Measurements from ENCODE around the gene NUAK2.

The NUAK2 gene

DNA sequence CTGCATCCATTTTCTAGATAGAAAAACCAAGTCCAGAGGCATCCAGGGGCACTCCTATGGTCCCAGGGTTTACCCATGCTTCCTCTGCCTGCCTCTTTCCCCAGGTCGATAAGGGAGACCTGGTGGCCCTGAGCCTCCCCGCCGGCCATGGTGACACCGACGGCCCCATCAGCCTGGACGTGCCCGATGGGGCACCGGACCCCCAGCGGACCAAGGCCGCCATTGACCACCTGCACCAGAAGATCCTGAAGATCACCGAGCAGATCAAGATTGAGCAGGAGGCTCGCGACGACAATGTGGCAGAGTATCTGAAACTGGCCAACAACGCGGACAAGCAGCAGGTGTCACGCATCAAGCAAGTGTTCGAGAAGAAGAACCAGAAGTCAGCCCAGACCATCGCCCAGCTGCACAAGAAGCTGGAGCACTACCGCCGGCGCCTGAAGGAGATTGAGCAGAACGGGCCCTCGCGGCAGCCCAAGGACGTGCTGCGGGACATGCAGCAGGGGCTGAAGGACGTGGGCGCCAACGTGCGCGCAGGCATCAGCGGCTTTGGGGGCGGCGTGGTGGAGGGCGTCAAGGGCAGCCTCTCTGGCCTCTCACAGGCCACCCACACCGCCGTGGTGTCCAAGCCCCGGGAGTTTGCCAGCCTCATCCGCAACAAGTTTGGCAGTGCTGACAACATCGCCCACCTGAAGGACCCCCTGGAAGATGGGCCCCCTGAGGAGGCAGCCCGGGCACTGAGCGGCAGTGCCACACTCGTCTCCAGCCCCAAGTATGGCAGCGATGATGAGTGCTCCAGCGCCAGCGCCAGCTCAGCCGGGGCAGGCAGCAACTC, 52.5 kb downstream of the NUAK2 start:
- H3K4me3 ChIP-seq (ENCODE audit: low read length in 2 of 2), result no peak overlapping the region
- DNase-seq (ENCODE audit: low spot score), result no peak
- peak overlapping the region; percentile 77 for H3K23ac ChIP-seq (ENCODE audit: low read depth, low read length, poor library complexity)
- peaks cover 0 to 2% of the 10 kb centered on the region in 2 donors for H3K9me3 ChIP-seq (replicated peaks in 1 of 2; ENCODE audit: control insufficient read depth in 2 of 2, insufficient read depth in 1 of 2, low read depth in 1 of 2, low read length in 2 of 2)
- peaks cover 17 to 36% of the 10 kb centered on the region in 2 donors for H3K4me1 ChIP-seq (ENCODE audit: control insufficient read depth in 2 of 2, insufficient read depth in 1 of 2, low read depth in 1 of 2, low read length in 2 of 2)
- no peak overlapping the region for H3K27ac ChIP-seq (replicated peaks; ENCODE audit: low read length)
- WGBS, 2 donors (ENCODE audit: extremely low coverage in 2 of 2, insufficient read length in 2 of 2, insufficient replicate concordance in 1 of 2), result no CpG with 5 or more reads among the region's 48 CpGs
- H2BK5ac ChIP-seq (ENCODE audit: low read length), result no peak overlapping the region
- H2BK120ac ChIP-seq (ENCODE audit: low read depth, low read length), result no peak overlapping the region
- H3K14ac ChIP-seq (ENCODE audit: low read length), result peak overlapping the region; percentile 17
- no peaks in the 10 kb centered on the region for H3K27me3 ChIP-seq (ENCODE audit: control insufficient read depth in 3 of 3, insufficient read depth in 3 of 3, low read depth in 1 of 3, low read length in 3 of 3)
- H4K91ac ChIP-seq (ENCODE audit: low read depth, low read length, poor library complexity), result no peak overlapping the region
- no peak overlapping the region for H3K4ac ChIP-seq (ENCODE audit: low read length)
- peak overlapping the region; percentile 40 for H3K9ac ChIP-seq (ENCODE audit: low read depth, low read length, poor library complexity)
- H2BK12ac ChIP-seq (ENCODE audit: low read length), result peak overlapping the region; percentile 34
- H3K36me3 ChIP-seq (replicated peaks in 1 of 2; ENCODE audit: control insufficient read depth in 2 of 2, insufficient read depth in 2 of 2, low read length in 2 of 2), result peaks cover 7% of the 10 kb centered on the region in 2 donors
- no peak overlapping the region for H4K8ac ChIP-seq (ENCODE audit: low read depth, low read length)
- no peak overlapping the region for H3K4me2 ChIP-seq (ENCODE audit: insufficient read depth, low read length, poor library complexity, severe bottlenecking)
- no peak overlapping the region for H2BK15ac ChIP-seq (ENCODE audit: low read length)
- peaks cover 1% of the 10 kb centered on the region for H3K79me1 ChIP-seq (ENCODE audit: low read depth, low read length)
- H2AFZ ChIP-seq (ENCODE audit: low read length), result no peak overlapping the region
- peak overlapping the region; percentile 74 for H3K18ac ChIP-seq (ENCODE audit: low read length)
- H2AK5ac ChIP-seq (ENCODE audit: low read depth, low read length), result no peak overlapping the region

DNA sequence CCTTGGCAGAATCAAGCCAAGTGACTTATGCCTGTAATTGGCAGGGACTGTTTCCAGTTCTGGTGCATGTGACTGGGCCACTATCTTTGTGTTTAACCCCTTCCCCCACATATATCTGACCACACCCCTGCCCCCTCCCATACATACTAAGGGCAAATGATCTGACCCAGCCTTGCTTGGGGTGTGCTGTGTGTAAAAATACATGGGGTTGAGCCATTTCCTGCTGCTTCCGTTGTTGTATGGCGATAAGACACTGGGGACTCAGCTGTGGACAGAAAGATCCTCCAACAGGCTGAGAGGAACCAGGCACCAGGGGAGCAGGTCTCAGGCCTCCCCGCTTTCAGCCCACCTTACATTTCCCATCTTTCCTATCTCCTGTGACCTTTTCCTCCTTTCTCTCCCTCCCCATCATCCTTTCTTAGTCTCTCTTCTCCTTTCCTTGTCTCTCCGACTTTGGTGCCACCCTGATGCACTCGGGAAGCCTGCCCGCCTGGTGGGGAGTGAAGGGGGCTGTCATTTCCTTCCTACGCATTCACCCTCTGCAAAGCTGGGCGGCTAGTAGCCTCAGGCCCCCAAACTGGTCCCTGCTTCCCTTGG, 54.1 kb downstream of the NUAK2 start:
- no peaks in the 10 kb centered on the region for H3K27me3 ChIP-seq (ENCODE audit: control insufficient read depth in 3 of 3, insufficient read depth in 3 of 3, low read depth in 1 of 3, low read length in 3 of 3)
- no peak overlapping the region for H3K4me2 ChIP-seq (ENCODE audit: insufficient read depth, low read length, poor library complexity, severe bottlenecking)
- no peak overlapping the region for H3K4ac ChIP-seq (ENCODE audit: low read length)
- no peak overlapping the region for H3K9ac ChIP-seq (ENCODE audit: low read depth, low read length, poor library complexity)
- peaks cover 6 to 27% of the 10 kb centered on the region in 2 donors for H3K4me1 ChIP-seq (ENCODE audit: control insufficient read depth in 2 of 2, insufficient read depth in 1 of 2, low read depth in 1 of 2, low read length in 2 of 2)
- peak overlapping the region; percentile 46 for H4K91ac ChIP-seq (ENCODE audit: low read depth, low read length, poor library complexity)
- peak overlapping the region; percentile 77 for H3K18ac ChIP-seq (ENCODE audit: low read length)
- no peak overlapping the region for H2AK5ac ChIP-seq (ENCODE audit: low read depth, low read length)
- H2BK12ac ChIP-seq (ENCODE audit: low read length), result no peak overlapping the region
- H3K27ac ChIP-seq (replicated peaks; ENCODE audit: low read length), result no peak overlapping the region
- H3K4me3 ChIP-seq (ENCODE audit: low read length in 2 of 2), result no peak overlapping the region
- WGBS, 2 donors (ENCODE audit: extremely low coverage in 2 of 2, insufficient read length in 2 of 2, insufficient replicate concordance in 1 of 2), result no CpG with 5 or more reads among the region's 8 CpGs
- peak overlapping the region; percentile 72 for H2BK120ac ChIP-seq (ENCODE audit: low read depth, low read length)
- peak overlapping the region; percentile 27 for H2BK15ac ChIP-seq (ENCODE audit: low read length)
- H3K36me3 ChIP-seq (replicated peaks in 1 of 2; ENCODE audit: control insufficient read depth in 2 of 2, insufficient read depth in 2 of 2, low read length in 2 of 2), result peaks cover 7% of the 10 kb centered on the region in 2 donors
- H3K14ac ChIP-seq (ENCODE audit: low read length), result no peak overlapping the region
- peaks cover 1% of the 10 kb centered on the region for H3K79me1 ChIP-seq (ENCODE audit: low read depth, low read length)
- peaks cover 0 to 2% of the 10 kb centered on the region in 2 donors for H3K9me3 ChIP-seq (replicated peaks in 1 of 2; ENCODE audit: control insufficient read depth in 2 of 2, insufficient read depth in 1 of 2, low read depth in 1 of 2, low read length in 2 of 2)
- peak overlapping the region; percentile 10 for H2BK5ac ChIP-seq (ENCODE audit: low read length)
- H3K23ac ChIP-seq (ENCODE audit: low read depth, low read length, poor library complexity), result no peak overlapping the region
- no peak overlapping the region for H4K8ac ChIP-seq (ENCODE audit: low read depth, low read length)
- no peak for DNase-seq (ENCODE audit: low spot score)
- H2AFZ ChIP-seq (ENCODE audit: low read length), result no peak overlapping the region

DNA sequence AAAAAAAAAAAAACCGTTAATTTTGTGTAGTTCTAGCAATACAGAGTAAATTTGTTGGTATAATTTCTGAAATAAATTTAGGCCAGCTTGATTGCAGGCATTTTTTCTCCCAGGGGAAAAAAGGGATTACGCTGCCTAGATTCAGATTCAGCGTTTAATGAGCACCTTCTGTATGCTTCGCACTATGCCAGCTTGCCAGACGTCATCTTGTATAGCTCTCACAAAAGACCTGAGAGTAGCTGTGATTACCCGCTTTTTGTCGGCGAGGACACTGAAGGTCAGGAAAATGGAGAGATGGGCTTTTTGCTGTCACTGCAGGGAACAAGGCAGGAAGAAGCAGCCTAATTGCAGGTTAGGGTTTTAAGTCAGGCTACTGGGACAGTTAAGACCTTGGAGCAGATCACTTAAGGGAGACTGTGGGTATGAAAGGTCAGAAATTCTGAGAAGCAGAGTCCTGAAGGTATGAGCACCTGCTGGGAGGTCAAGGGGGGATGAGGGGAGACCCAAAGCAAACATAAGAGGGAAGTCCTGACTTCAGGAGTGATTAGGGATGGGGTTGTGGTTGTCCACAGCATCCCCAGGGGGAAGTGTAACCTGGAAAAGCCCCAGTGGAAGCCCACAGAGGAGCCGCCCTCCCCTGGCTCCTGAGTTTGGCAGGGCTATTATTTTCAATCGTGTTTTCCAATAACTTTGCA, 54.8 kb downstream of the NUAK2 start:
- no peak overlapping the region for H3K14ac ChIP-seq (ENCODE audit: low read length)
- H4K8ac ChIP-seq (ENCODE audit: low read depth, low read length), result no peak overlapping the region
- no peak overlapping the region for H4K91ac ChIP-seq (ENCODE audit: low read depth, low read length, poor library complexity)
- H3K79me1 ChIP-seq (ENCODE audit: low read depth, low read length), result peaks cover 1% of the 10 kb centered on the region
- peaks cover 0 to 2% of the 10 kb centered on the region in 2 donors for H3K9me3 ChIP-seq (replicated peaks in 1 of 2; ENCODE audit: control insufficient read depth in 2 of 2, insufficient read depth in 1 of 2, low read depth in 1 of 2, low read length in 2 of 2)
- H2BK15ac ChIP-seq (ENCODE audit: low read length), result no peak overlapping the region
- no peak overlapping the region for H3K4me2 ChIP-seq (ENCODE audit: insufficient read depth, low read length, poor library complexity, severe bottlenecking)
- no peak overlapping the region for H3K4me3 ChIP-seq (ENCODE audit: low read length in 2 of 2)
- H3K27ac ChIP-seq (replicated peaks; ENCODE audit: low read length), result peak overlapping the region; percentile 40
- peak overlapping the region; percentile 55 for H3K23ac ChIP-seq (ENCODE audit: low read depth, low read length, poor library complexity)
- H3K36me3 ChIP-seq (replicated peaks in 1 of 2; ENCODE audit: control insufficient read depth in 2 of 2, insufficient read depth in 2 of 2, low read length in 2 of 2), result peaks cover under 1 to 4% of the 10 kb centered on the region in 2 donors
- H2AFZ ChIP-seq (ENCODE audit: low read length), result no peak overlapping the region
- DNase-seq (ENCODE audit: low spot score), result no peak
- H2BK120ac ChIP-seq (ENCODE audit: low read depth, low read length), result no peak overlapping the region
- H2BK12ac ChIP-seq (ENCODE audit: low read length), result no peak overlapping the region
- WGBS, 2 donors (ENCODE audit: extremely low coverage in 2 of 2, insufficient read length in 2 of 2, insufficient replicate concordance in 1 of 2), result no CpG with 5 or more reads among the region's 10 CpGs
- no peaks in the 10 kb centered on the region for H3K27me3 ChIP-seq (ENCODE audit: control insufficient read depth in 3 of 3, insufficient read depth in 3 of 3, low read depth in 1 of 3, low read length in 3 of 3)
- H3K4ac ChIP-seq (ENCODE audit: low read length), result no peak overlapping the region
- no peak overlapping the region for H3K9ac ChIP-seq (ENCODE audit: low read depth, low read length, poor library complexity)
- H3K18ac ChIP-seq (ENCODE audit: low read length), result peak overlapping the region; percentile 28
- H2AK5ac ChIP-seq (ENCODE audit: low read depth, low read length), result no peak overlapping the region
- H3K4me1 ChIP-seq (ENCODE audit: control insufficient read depth in 2 of 2, insufficient read depth in 1 of 2, low read depth in 1 of 2, low read length in 2 of 2), result peaks cover 6 to 25% of the 10 kb centered on the region in 2 donors
- no peak overlapping the region for H2BK5ac ChIP-seq (ENCODE audit: low read length)

Data from neuronal stem cell (in vitro differentiated cells).